Stimulated activated CD4-positive, alpha-beta T cell treated with anti-CD3 and anti-CD28 coated beads, Interleukin-12 subunit alpha, Interleukin-12 subunit beta, amount 100 ng/mL, for 48 hours (primary cell): ENCODE data around the gene B3GALT4.
"Not testable (repeated sequence)": the region's sequence is repeated elsewhere in the genome, so short reads cannot be mapped to it uniquely, and the experiment has no call there.

ENCODE experiments used
- DNase-seq, 3 donors: peaks; one replicate each; pipeline ENCODE4 v3.0.0-alpha.2; 2020; ENCODE audit warnings: low read depth in 2 of 3, low spot score in 1 of 3

B3GALT4 gene

GRCh38 chr6:33276864-33277662 lies at the start of gene B3GALT4:
Gene B3GALT4, plus strand, starts transcription at chr6:33277123. Its CDS starts 297 bp downstream, at chr6:33277420.
- peak; percentile 69 to 78 (median 69) for DNase-seq

DNA sequence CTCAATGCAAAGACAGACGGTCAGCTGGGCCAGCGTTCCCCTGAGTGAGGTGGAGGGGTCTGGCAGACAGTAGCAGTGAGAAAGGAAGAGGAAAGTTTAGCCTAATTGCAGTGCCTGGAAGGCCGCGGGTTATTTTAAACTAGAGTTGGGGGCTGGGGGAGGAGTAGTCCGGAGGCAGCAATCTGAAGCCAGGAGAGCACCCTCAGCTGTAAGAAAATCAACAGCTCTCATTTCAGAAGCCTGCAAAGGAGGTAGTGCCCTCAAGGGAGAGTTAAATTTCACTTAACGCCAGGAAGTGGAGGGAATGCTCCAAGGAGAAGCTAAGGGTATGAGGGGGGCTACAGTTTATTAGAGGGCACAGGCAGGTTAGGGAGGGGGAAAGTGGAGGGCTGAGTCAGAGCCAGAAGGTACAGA lies 41.7 kb upstream of the B3GALT4 start:
- no peak for DNase-seq

GRCh38 chr6:33236328-33236727 lies 40.6 kb upstream of the B3GALT4 start:
- no peak for DNase-seq

DNA sequence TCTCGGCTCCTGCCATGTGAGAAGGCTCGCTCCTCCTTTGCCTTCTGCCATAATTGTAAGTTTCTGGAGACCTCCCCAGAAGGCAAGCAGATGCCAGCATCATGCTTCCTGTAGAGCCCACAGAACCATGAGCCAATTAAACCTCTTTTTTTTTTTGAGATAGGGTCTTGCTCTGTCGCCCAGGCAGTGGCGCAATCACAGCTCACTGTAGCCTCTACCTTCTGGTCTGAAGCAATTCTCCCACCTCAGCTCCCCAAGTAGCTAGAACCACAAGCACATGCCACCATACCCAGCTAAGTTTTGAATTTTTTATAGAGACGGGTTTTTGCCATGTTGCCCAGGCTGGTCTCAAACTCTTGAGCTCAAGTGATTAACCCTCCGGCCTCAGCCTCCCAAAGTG lies 40.1 kb upstream of the B3GALT4 start:
- DNase-seq, result no peak

DNA sequence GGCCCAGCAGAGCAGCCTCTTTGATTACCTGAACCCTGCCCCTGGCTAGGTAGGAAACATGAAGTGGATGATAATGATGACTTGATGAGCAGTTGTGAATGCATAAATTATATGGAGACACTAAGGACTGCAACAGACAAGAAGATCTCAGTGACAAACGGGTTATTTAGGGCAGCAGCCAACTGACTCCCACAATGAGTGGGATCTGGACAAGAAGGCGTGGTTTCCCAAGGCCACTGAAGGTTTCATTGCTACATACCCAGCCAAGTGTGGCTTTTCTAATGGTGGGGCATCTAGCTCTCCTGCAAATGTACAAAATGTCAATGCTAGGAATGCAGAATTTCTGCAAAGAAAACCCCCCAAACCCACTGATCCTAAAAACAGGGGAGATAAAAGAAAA lies 39.2 kb upstream of the B3GALT4 start:
- no peak for DNase-seq

DNA sequence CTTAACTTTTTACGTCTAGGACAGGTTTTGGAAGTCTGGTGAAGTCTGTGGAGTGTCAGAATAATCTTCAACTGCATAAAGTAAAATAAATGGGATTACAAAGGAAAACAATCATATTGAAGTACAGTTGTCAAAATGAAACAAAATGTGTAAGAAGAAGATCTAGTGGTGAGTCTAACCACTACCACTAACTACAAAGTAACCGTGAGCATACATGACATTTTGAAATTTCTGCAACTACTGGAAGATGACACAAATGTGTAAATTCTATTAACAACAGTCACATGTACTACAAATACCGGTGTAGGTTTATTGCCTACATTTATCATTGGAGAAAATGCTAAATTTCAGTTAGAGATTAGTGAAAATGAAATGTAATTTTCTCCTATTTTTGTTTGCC lies 35.0 kb upstream of the B3GALT4 start:
- DNase-seq, result no peak

- no peak for DNase-seq
These were observed 33.4 kb upstream of the B3GALT4 start for GRCh38 chr6:33243476-33243875.

GRCh38 chr6:33247977-33248642 lies 28.8 kb upstream of the B3GALT4 start:
- peak; percentile 84 to 97 (median 89) for DNase-seq

DNA sequence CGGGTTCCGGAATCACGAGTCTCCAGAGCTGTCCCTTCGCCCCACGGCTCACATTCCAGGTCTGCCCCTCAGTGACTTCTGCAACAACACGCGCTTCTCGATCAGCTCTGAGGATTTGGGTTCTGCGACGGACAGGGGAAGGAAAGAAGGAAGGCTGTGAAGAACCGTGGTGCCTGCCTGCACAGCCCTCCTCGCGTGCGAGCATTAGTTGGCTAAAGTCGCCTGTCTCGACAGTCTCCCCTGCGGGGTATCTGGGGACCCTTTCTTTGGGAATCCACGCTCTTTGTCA lies 28.3 kb upstream of the B3GALT4 start:
- DNase-seq, result peak; percentile 12 to 34 (median 27)

- DNase-seq, result peak; percentile 94 to 96 (median 94)
These were observed 27.8 kb upstream of the B3GALT4 start for GRCh38 chr6:33248932-33249731.

DNA sequence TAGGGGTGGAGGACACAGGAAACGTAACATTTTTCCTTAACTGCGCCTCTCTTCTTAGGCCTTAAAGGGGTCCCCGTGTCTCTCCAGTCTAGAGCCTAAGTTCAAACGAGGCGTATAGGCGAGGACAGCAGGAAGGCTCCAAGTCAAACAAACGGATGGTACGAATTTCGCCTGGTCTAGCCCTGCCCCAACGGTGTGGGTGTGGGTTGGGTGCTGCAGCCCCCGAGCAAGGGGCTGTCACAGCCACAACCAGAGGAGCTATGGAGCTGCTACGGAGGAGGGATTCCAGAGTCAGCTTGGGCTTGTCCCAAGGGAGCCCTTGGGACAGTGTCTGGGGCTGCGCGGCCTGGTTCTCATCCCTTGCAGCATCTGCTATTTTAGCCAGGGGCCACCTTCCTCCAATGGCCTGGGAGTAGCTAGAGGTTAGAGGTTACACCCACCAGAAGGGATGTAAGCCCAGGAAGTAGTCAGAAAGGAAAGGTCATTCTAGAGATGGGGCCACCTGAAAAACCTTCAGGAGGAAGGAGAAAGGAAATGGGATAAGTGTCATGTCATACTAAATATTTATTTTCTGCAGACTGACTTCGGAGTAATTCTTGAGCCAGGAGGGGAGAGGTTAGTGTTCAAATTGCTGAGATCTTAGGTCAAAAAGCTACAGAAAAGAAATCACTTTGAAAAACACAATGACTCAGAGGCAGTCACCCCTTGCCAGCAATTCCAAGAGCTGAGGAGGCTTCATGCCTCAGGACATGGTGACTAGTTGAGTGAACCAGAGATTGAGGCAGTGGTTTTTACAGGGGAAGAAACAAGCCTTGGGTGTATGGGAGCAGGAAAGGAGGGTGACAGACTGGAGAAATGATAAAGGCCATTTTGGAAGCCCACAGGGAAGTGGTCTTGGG lies 26.9 kb upstream of the B3GALT4 start:
- no peak for DNase-seq

DNA sequence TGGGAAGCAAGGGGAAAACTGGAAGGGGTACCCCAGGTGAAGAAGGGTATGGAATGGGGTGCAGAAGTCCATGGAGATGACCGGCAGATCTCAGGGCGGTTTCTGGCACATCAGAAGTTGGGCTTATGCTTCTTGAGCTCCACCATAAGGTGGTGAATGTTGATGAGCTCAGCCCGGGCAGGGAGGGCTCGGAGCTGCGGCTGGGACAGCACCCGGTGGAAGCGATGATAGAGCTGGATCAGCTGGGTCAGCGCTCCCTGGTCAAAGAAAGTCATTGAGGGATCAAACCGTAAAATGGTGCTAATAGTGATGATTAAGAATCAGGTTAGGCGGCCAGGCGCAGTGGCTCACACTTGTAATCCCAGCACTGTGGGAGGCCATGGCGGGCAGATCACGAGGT lies 26.2 kb upstream of the B3GALT4 start:
- DNase-seq, result no peak

GRCh38 chr6:33251395-33252012 lies 25.4 kb upstream of the B3GALT4 start:
- DNase-seq, result no peak

DNA sequence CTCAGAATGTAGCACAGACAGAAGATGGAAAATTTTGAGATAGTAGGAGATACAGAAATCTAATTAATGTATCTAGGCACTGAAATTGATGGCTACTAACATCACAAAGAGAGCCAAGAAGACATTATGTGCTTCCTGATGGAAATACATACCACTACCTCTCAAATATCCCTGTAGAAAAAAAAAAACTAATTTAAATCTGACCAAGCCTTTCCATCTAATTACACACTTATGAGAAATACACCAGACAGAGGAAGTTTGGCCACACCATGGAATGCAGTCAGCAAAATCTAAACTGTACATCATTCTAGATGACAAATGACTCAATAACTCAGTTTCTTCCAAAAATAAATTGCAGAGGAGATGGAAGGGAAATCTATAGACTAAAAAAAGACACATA lies 24.2 kb upstream of the B3GALT4 start:
- no peak for DNase-seq

- DNase-seq, result no peak
These were observed 22.3 kb upstream of the B3GALT4 start for GRCh38 chr6:33254591-33254990.

DNA sequence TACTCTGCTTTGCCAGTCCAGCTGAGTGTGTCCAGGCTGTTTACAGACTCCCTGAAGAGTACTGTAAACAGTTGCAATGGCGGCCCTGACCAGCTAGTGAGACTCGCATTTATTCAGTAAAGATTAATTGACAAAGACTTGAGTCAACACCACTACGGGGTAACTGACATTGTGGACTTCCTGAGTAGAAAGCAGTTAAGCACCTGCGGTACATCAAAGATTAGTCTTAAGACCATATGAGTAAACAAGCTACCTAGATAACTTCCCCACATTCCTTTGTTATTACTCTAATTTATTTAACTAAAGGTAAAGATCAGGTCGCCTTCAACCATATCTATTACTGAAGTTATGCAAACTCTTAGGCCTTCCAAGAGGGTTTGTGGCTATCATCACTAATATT lies 17.9 kb upstream of the B3GALT4 start:
- DNase-seq, result no peak

- not testable (repeated sequence) for DNase-seq
These were observed 14.4 kb upstream of the B3GALT4 start for GRCh38 chr6:33262490-33262889.

- DNase-seq, result no peak
These were observed 12.9 kb upstream of the B3GALT4 start for GRCh38 chr6:33264015-33264414.

- no peak for DNase-seq
These were observed 5.8 kb upstream of the B3GALT4 start for GRCh38 chr6:33271117-33271467.

GRCh38 chr6:33271468-33272274 lies 5.3 kb upstream of the B3GALT4 start, which contains the start of the genes RPS18 and VPS52:
Gene RPS18, plus strand, starts transcription at chr6:33272075. Its CDS starts 45 bp downstream, at chr6:33272120.
Gene VPS52, minus strand, starts transcription at chr6:33271876. Its CDS starts 201 bp downstream, at chr6:33271675.
- DNase-seq, result peak; percentile 82 to 95 (median 87)
